Sigmoid colon (tissue), 7 donors: ENCODE results near the gene SULT6B1. TPM values are rescaled to one million over a fixed set of nuclear protein-coding genes. Genes with fewer than 3 reads are reported as not detected.

Source experiments
- DNase-seq: peaks from one replicate; pipeline ENCODE4 v3.0.0-alpha.2; 2019
- H3K27ac ChIP-seq, 4 donors: fragments of 200-600 bp; sonication (generic); one replicate each; pipeline ENCODE4 v1.5.1; 2016 to 2019; ENCODE audit warnings: mild to moderate bottlenecking in 1 of 4
- H3K27me3 ChIP-seq, 3 donors: fragments of 200-600 bp; sonication (generic); one replicate each; pipeline ENCODE4 v1.5.1; 2019; ENCODE audit warnings: mild to moderate bottlenecking in 1 of 3
- H3K36me3 ChIP-seq, 4 donors: fragments of 200-600 bp; sonication (generic); one replicate each; pipeline ENCODE4 v1.5.1; 2016 to 2019
- H3K4me1 ChIP-seq, 4 donors: fragments of 200-600 bp; sonication (generic); one replicate each; pipeline ENCODE4 v1.5.1; 2017 to 2019
- H3K4me3 ChIP-seq, 4 donors: fragments of 200-600 bp; sonication (generic); one replicate each; pipeline ENCODE4 v1.5.1; 2017 to 2019; ENCODE audit warnings: mild to moderate bottlenecking in 2 of 4, moderate library complexity in 1 of 4
- H3K9me3 ChIP-seq, 4 donors: fragments of 200-600 bp in 3 of 4; sonication (generic) in 3 of 4; one replicate each; pipeline versions ENCODE4 v1.5.1 to v1.6.1; 2013 to 2019
- CTCF ChIP-seq, 4 experiments: fragments of 450-650 bp in 3 of 4; fragments of 200-600 bp in 1 of 4; IDR thresholded peaks; one replicate each; pipeline ENCODE4 v1.5.1; 2016 to 2019; ENCODE audit warnings: antibody characterized with exemption in 4 of 4, mild to moderate bottlenecking in 3 of 4, moderate library complexity in 2 of 4
- EP300 ChIP-seq, 4 donors: sonication (generic); formaldehyde crosslinking; IDR thresholded peaks; one replicate each; pipeline ENCODE4 v1.6.1; 2017; ENCODE audit warnings: antibody characterized with exemption in 4 of 4
- POLR2A ChIP-seq, 2 donors: fragments of 450-650 bp; IDR thresholded peaks; one replicate each; pipeline ENCODE4 v1.6.1; 2016; ENCODE audit warnings: antibody characterized with exemption in 2 of 2, mild to moderate bottlenecking in 2 of 2, moderate library complexity in 2 of 2
- POLR2AphosphoS5 ChIP-seq, 4 donors: sonication (generic); formaldehyde crosslinking; IDR thresholded peaks; one replicate each; pipeline ENCODE4 v1.6.1; 2017; ENCODE audit warnings: antibody characterized with exemption in 4 of 4
- WGBS, 2 donors: extraction: QIAGEN DNeasy Blood & Tissue Kit; methylation state at CpG; one replicate each; pipeline ENCODE4 v1.1.7; 2013; 5-methylcytosine and 5-hydroxymethylcytosine counted together
- intact Hi-C: fragments of 100-400 bp; cut with DNase I; formaldehyde crosslinking; loops from one replicate; pipeline ENCODE4 v1.15.1; 2023
- polyA plus RNA-seq, 3 donors: library from polyadenylated mRNA; stranded (reverse); fragments of 200-250 nt; gene quantifications; one replicate each; pipeline ENCODE4 v1.2.3, GENCODE V29; 2013
- total RNA-seq, 4 donors: library from RNA; depleted of rRNA; stranded (reverse); fragments of >200 nt; gene quantifications; one replicate each; pipeline ENCODE4 v1.1.0, GENCODE V29; 2016
- donor health status: healthy with polysubstance abuse.
- donor health status: Bipolar disorder and iron deficiency.
- donor health status: healthy.

The SULT6B1 gene
- total and polyA plus RNA-seq, 7 donors = not detected

GRCh38 chr2:37148325-37148724 is 40.1 kb downstream of the SULT6B1 start:
- TF ChIP-seq EP300 (IDR thresholded peaks at IDR 0.05) = no peak
- TF ChIP-seq POLR2A (IDR thresholded peaks at IDR 0.05) = no peak
- no peak for TF ChIP-seq CTCF (IDR thresholded peaks at IDR 0.05)
- no peak for TF ChIP-seq POLR2AphosphoS5 (IDR thresholded peaks at IDR 0.05)
- Histone ChIP-seq H3K4me3 (no peak overlapping the region), H3K27ac (no peak overlapping the region), H3K9me3 (no peaks in the 10 kb centered on the region), H3K27me3 (no peaks in the 10 kb centered on the region), H3K36me3 (peaks cover 12 to 58% (median 16%) of the 10 kb centered on the region in 4 donors), H3K4me1 (peaks cover 0 to 9% (median 0%) of the 10 kb centered on the region in 4 donors)
- intact Hi-C loops = no loop called here
- 56 to 87% methylated on average over 7 of the region's 7 CpGs for WGBS, 2 donors
- DNase-seq = no peak

- DNase-seq = no peak
- Histone ChIP-seq H3K4me3 (no peak overlapping the region), H3K36me3 (peaks cover 14 to 80% (median 18%) of the 10 kb centered on the region in 4 donors), H3K27me3 (no peaks in the 10 kb centered on the region), H3K27ac (no peak overlapping the region), H3K4me1 (peaks cover 0 to 9% (median 0%) of the 10 kb centered on the region in 4 donors), H3K9me3 (no peaks in the 10 kb centered on the region)
- TF ChIP-seq POLR2AphosphoS5 (IDR thresholded peaks at IDR 0.05) (no peak), CTCF (IDR thresholded peaks at IDR 0.05) (no peak), EP300 (IDR thresholded peaks at IDR 0.05) (no peak), POLR2A (IDR thresholded peaks at IDR 0.05) (no peak)
- whole genome bisulfite sequencing, 2 donors = 44 to 81% methylated on average over 2 of the region's 2 CpGs
- intact Hi-C loops = no loop called here
These were observed 42.4 kb downstream of the SULT6B1 start for GRCh38 chr2:37146062-37146461.

- WGBS, 2 donors = 89 to 95% methylated on average over 1 of the region's 1 CpG
- intact Hi-C loops = no loop called here
- H3K9me3 ChIP-seq = no peaks in the 10 kb centered on the region
- no peak overlapping the region for H3K4me3 ChIP-seq
- DNase-seq = no peak
- no peaks in the 10 kb centered on the region for H3K4me1 ChIP-seq
- H3K36me3 ChIP-seq = peaks cover 17 to 100% (median 23%) of the 10 kb centered on the region in 4 donors
- no peak for TF ChIP-seq POLR2A (IDR thresholded peaks at IDR 0.05)
- TF ChIP-seq CTCF (IDR thresholded peaks at IDR 0.05) = no peak
- no peak for TF ChIP-seq EP300 (IDR thresholded peaks at IDR 0.05)
- TF ChIP-seq POLR2AphosphoS5 (IDR thresholded peaks at IDR 0.05) = no peak
- no peaks in the 10 kb centered on the region for H3K27me3 ChIP-seq
- H3K27ac ChIP-seq = no peak overlapping the region
These were observed 44.5 kb downstream of the SULT6B1 start for GRCh38 chr2:37143974-37144373.

GRCh38 chr2:37142546-37142945 is 45.9 kb downstream of the SULT6B1 start:
- H3K36me3 ChIP-seq = peaks cover 21 to 100% (median 31%) of the 10 kb centered on the region in 4 donors
- DNase-seq = no peak
- H3K9me3 ChIP-seq = no peaks in the 10 kb centered on the region
- H3K4me3 ChIP-seq = no peak overlapping the region
- no peak overlapping the region for H3K27ac ChIP-seq
- no peak for TF ChIP-seq POLR2AphosphoS5 (IDR thresholded peaks at IDR 0.05)
- no peak for TF ChIP-seq POLR2A (IDR thresholded peaks at IDR 0.05)
- TF ChIP-seq EP300 (IDR thresholded peaks at IDR 0.05) = no peak
- TF ChIP-seq CTCF (IDR thresholded peaks at IDR 0.05) = no peak
- no peaks in the 10 kb centered on the region for H3K4me1 ChIP-seq
- no peaks in the 10 kb centered on the region for H3K27me3 ChIP-seq
- intact Hi-C loops = no loop called here

GRCh38 chr2:37132914-37133313 is 55.6 kb downstream of the SULT6B1 start:
- H3K4me1 ChIP-seq = no peaks in the 10 kb centered on the region
- H3K9me3 ChIP-seq = no peaks in the 10 kb centered on the region
- intact Hi-C loops = no loop called here
- peaks cover 9 to 92% (median 50%) of the 10 kb centered on the region in 4 donors for H3K36me3 ChIP-seq
- no peak overlapping the region for H3K27ac ChIP-seq
- no peak overlapping the region for H3K4me3 ChIP-seq
- no peak for TF ChIP-seq CTCF (IDR thresholded peaks at IDR 0.05)
- TF ChIP-seq POLR2A (IDR thresholded peaks at IDR 0.05) = no peak
- no peak for TF ChIP-seq EP300 (IDR thresholded peaks at IDR 0.05)
- no peak for DNase-seq
- WGBS, 2 donors = 95 to 96% methylated on average over 6 of the region's 6 CpGs
- H3K27me3 ChIP-seq = no peaks in the 10 kb centered on the region
